Sciatic nerve (tissue), 2 donors: ENCODE measurements around the gene TLE4. TPM values are rescaled to one million over a fixed set of nuclear protein-coding genes. Genes with fewer than 3 reads are reported as not detected.

Source experiments
- ATAC-seq: fragments of 200-7000 bp; cut with Tn5 transposase; one replicate; pipeline ENCODE4 v1.9.1; 2020; ENCODE audit warnings: mild to moderate bottlenecking, moderate library complexity
- DNase-seq: peaks from one replicate; pipeline ENCODE4 v3.0.0-alpha.2; 2020; ENCODE audit warnings: low spot score
- intact Hi-C: fragments of 100-400 bp; cut with DNase I; formaldehyde crosslinking; loops from one replicate; pipeline ENCODE4 v1.14.2; 2022
- total RNA-seq: library from RNA; stranded (reverse); fragmentation: NEBNext Ultra II Directional; extraction: Animal tissue kit (Norgen Biotek cat#: 25700); gene quantifications from one replicate; pipeline ENCODE4 v1.2.1, GENCODE V29; 2021
- donor health status: DM: no; HTN: no; CAD: no.
- donor health status: DM: no; HTN: no; CAD: no.

TLE4 gene
- total RNA-seq, 1 donor from 2014 or later, result 36.2 TPM

GRCh38 chr9:79698967-79699366, 127.2 kb downstream of the TLE4 start:
- DNase-seq (no peak), ATAC-seq (no peak)
- intact Hi-C loops, result no loop called here

DNA sequence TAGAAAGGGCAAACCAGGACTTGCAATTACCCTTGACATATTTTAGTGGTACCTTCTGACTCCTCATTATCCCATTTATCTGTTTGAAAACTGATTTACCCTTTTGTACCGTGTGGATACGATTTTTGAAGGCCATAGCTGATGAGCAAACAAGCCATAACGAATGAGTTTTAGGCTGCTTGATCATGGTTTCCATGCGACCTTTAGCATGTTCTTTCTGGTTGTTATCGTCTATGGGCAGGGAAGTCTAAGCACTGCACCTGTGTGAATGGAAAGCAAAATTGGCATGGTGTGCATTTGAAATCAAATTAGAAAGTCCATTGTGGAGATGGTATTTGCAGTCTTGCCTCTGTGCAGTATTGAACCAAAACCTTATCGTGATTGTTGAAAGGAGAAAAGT, 127.7 kb downstream of the TLE4 start:
- DNase-seq (no peak), ATAC-seq (no peak)
- intact Hi-C loops, result no loop called here

DNA sequence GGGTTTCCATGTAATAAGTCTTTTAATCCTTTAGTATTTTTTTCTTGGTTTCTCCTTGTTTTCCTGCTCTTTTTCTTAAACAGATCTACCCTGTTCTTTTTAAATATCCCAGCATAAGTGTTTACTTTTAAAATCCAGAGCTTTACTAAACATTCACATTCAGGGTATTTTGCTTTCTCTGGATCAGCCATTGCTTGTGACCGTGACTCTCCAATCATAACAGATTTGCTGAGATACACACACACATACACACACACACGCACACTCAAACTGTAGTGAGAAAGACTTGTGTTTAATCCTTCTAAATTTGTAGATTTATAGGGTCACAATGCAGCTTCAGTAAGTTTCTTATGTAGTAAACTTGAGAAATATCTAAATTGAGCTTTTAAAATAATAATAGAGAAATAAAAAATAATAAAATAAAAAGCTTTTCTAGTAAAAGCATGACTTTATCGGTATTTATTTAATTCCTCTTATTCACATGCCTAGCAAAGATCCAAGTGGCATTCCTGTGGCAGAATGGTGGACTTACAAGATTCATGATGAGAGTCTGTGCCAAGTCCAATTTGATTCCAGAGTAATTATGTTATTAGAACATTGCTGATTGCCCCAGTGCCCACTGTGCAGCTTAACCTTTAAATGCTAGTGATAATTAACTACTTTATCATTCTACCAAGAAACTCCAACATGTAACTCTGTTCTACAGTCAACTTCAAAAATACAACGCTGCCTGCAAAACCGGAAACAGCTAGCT, 129.0 kb downstream of the TLE4 start:
- no peak for DNase-seq
- intact Hi-C loops, result no loop called here
- ATAC-seq, result no peak

DNA sequence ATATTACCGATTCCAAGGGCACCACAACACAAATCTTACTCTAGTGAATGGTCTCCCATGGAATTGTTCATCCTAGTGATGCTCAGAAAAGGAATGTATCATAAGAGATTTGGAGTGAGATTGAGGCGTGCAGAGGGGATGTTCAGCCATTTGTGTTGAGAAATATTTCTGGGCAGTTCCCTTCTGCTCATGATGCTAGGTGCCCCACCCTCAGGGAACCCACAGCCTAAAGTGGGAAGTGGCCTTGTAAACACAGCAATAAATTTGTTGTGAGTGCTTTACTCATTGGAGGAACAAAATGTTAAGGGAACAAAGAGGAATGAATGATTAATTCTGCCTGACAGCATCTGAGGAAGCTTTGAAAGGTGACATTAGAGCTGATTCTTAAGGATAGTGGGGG, 129.9 kb downstream of the TLE4 start:
- DNase-seq (no peak), ATAC-seq (peak; percentile 72)
- intact Hi-C loops, result no loop called here

DNA sequence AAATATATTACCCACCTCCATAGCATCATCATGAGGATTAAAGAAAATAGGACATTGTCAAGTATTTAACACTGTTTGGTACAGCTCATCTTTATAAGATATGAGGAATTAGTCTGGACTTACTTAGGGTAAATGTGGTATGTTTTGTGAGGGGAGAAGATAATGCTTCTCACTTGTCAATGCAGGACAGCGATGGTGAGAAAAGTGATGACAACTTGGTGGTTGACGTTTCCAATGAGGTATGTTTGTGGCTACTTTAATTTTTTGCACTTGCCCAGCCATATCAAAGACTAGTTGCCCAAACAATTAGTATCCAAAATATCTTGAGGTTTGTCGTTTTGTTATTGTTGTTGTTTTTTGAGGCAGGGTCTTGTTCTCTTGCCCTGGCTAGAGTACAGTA, 133.9 kb downstream of the TLE4 start:
- intact Hi-C loops, result no loop called here
- no peak for ATAC-seq
- DNase-seq, result no peak

GRCh38 chr9:79706512-79706911, 134.7 kb downstream of the TLE4 start:
- intact Hi-C loops, result no loop called here
- DNase-seq (no peak), ATAC-seq (no peak)

GRCh38 chr9:79707589-79707988, 135.8 kb downstream of the TLE4 start:
- intact Hi-C loops, result no loop called here
- DNase-seq, result no peak
- no peak for ATAC-seq

DNA sequence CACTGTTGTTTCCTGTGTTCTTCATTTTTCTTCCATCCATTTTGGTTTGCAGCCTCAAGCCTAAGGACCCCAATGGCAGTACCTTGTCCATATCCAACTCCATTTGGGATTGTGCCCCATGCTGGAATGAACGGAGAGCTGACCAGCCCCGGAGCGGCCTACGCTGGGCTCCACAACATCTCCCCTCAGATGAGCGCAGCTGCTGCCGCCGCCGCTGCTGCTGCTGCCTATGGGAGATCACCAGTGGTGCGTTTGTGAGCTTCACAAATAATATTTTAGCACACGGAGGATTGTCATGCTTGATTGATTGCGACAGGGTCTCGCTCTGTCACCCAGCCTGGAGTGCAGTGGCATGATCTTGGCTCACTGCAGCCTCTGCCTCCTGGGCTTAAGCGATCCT, 136.8 kb downstream of the TLE4 start:
- DNase-seq, result no peak
- intact Hi-C loops, result no loop called here
- ATAC-seq, result no peak

DNA sequence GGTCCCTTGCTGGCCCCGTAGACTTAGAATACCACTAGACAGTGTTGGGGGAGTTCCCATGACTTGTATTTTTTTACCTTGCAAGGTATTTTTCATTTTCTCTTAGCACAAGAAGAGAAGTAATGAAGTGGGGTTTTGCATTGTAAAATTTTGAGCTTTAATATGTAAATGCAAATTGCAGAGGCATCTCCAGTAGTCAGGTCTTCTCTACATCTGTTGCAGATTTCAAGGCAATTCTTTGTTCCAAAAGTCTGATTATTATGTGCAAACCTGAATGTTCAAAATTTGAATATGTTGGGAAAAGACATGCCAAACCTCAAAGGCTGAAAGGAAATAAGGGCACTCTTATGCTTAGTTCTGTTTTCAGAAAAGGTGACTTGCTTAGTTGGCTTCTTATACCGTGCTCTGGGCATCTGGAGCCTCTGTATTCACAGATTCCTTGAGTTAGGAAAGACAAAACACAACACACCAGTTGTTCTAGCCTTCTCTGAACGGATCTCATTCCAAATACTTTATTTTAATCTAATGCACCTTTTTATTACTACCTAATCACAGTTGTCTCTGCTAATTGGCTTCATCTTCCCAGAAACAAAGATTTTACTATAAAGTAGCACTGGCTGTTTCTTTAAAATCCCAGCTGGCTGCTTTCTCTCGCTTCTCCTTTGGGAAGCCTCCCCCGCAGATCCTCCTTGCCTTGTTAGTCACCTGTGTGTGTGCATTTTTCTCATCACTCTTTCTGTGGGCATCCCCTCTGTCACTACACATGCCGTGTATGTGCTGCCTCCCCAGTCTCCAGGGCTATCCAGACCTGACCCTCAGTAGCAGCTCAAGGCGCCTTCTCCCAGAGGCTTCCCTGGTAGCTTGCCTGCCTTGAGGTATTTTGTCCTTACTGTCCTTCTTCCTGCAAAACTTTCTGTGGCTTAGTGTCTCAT, 138.2 kb downstream of the TLE4 start:
- ATAC-seq, result no peak
- no peak for DNase-seq
- intact Hi-C loops, result no loop called here

GRCh38 chr9:79711874-79712273, 140.1 kb downstream of the TLE4 start:
- intact Hi-C loops, result no loop called here
- ATAC-seq, result no peak
- no peak for DNase-seq

GRCh38 chr9:79719021-79719420, 147.3 kb downstream of the TLE4 start:
- ATAC-seq, result no peak
- no peak for DNase-seq
- intact Hi-C loops, result no loop called here

GRCh38 chr9:79719989-79720388, 148.2 kb downstream of the TLE4 start:
- intact Hi-C loops, result no loop called here
- ATAC-seq (no peak), DNase-seq (no peak)

DNA sequence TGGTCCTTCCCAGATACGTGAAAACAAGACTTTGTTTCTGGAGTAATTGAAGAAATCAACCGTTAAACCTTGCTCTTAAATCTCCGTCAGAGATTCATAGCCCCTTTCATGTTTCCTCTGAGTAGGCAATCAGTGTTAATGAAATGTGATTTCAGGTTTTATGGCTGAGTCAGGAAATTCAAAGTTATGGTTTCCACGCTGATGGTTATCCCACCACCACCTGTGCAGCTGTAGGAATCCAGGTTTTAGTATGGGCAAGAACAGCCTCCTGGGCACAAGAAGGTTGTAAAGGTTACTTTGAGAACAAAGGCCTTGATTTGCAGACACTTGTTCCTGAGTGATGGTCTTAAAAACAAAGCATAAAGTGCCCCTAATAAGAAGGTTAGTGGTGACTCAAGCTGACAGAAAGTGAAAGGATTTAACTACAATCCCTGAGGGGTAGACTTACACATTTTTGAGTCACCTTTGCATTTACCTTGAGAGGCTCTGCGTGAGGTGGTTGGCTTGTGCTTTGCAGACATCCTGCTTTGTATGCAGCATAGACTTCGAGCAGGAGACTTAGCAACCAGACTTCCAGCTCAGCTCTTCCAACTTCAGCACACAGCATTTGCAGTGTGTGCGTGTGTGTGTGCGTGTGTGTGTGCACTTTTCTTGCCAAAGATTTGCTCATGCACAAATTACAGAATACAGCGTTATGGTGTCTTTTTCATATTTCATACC, 159.6 kb downstream of the TLE4 start:
- intact Hi-C loops, result no loop called here
- no peak for DNase-seq
- ATAC-seq, result no peak

- ATAC-seq (peak; percentile 74), DNase-seq (no peak)
- intact Hi-C loops, result no loop called here
Observed at GRCh38 chr9:79735023-79735779, 163.4 kb downstream of the TLE4 start.

- ATAC-seq (no peak), DNase-seq (no peak)
- intact Hi-C loops, result no loop called here
Observed at GRCh38 chr9:79736051-79736450, 164.3 kb downstream of the TLE4 start.

DNA sequence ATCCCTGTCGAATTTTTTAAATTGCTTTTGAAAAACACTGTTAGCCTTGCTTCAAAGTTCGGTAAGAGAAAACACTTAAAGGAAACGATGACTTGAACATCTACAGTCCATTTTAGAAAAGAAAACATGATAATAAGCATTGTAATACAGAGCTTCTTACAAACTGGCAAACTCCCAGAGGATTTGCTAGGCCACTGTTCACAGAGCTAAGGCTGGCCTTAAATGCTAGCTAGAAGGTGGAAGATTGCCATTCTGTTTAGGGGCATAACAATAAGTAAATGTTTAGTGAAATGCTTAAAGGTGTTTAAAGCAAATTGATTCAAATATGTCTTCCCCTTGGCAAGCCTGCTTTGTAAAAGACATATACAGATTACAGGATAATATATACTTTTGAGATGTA, 169.6 kb downstream of the TLE4 start:
- DNase-seq (no peak), ATAC-seq (no peak)
- intact Hi-C loops, result no loop called here

- intact Hi-C loops, result no loop called here
- DNase-seq, result no peak
- ATAC-seq, result peak; percentile 46
Observed at GRCh38 chr9:79742110-79742721, 170.5 kb downstream of the TLE4 start.

GRCh38 chr9:79744521-79744920, 172.8 kb downstream of the TLE4 start:
- no peak for ATAC-seq
- intact Hi-C loops, result no loop called here

More at GRCh38 chr9:79744521-79744920, 172.8 kb downstream of the TLE4 start:
- no peak for DNase-seq
